ENCODE results near the gene EHBP1.

Gene EHBP1

DNA sequence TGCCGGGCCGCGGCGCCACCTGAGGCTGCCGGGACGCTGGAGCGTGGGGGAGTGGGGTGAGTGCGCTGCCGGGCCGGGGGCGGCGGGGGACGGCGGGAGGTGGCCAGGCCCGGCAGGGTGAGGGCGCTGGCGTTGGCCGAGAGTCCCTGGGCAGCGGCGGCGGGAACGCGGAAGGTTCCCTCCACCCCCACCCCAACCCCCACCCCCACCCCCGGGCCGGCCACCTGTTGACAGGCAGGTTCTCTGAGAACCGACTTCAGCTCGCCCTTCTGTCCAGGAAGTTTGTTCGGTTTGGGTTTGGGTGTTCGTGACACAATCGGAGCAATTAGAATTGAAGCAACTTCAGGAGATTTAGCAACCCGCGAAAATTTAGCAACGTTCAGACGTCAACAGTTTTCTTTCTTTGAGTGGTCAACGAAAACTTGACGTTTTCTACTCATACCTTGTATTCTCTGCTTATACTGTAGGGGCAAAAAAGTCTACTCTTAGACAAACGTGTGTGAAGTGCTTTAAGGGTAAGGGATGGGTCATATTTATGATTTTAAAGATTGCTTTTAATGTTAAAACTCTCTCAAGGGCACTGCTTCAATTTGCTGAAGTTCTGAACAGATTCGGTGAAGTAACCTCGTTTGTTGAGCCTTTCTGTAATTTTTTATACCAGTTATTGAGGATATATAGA, 354.4 kb downstream of the EHBP1 start:
- CTCF ChIA-PET: no interaction called here

DNA sequence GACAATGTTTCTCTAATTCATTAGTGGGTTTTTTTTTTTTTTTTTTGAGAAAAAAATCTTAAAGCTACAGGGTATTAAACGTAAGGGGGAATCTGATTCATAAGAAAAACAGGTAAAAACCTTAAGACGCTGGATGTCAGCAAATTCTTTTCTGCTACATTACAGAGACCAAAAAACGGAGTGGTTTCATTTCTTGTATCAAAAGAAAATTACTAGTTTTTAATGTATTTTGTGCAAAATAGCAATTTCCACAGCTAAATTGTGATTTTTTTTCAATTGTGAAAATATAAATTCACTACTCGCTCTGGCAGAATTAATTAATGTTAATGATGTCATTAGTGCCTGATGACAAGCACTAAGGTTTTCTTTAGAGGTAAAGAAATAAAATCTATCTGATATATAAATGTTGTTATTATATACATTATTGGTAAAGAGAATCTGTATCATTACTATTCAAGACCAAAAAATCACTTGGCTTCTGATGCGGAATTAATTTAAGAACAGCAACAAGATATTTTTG, 355.0 kb downstream of the EHBP1 start:
- Histone ChIP-seq H3K4me3 (ENCODE audit: low read depth, low read length) (no peak overlapping the region), H3K9me3 (ENCODE audit: control insufficient read depth, insufficient read depth, low read depth, low read length) (no peaks in the 10 kb centered on the region), H3K4me1 (ENCODE audit: control insufficient read depth, insufficient read depth, low read length) (peaks cover 3% of the 10 kb centered on the region; the same call in 1 of the 2 replicates), H3K27ac (ENCODE audit: extremely low read depth, low read depth, low read length) (no peak overlapping the region), H3K36me3 (ENCODE audit: control insufficient read depth in 2 of 2, insufficient read depth in 1 of 2, low read length in 2 of 2) (peaks cover 0 to 19% of the 10 kb centered on the region in 2 experiments; a peak in 2 of 3 replicates)
- POLR2A ChIA-PET: interaction anchor here (0.6 kb wide), 2 partner anchors 39 to 119 kb away, joined by 3 to 4 read pairs; no protein-coding TSS in a partner anchor
- CTCF ChIA-PET: no interaction called here
- TF ChIP-seq ZNF211 (tag by site-specific recombination; IDR thresholded peaks at IDR 0.05; ENCODE audit: low read depth) (no peak), BCL11A (tag by site-specific recombination; IDR thresholded peaks at IDR 0.05; ENCODE audit: low read depth) (no peak), ZNF785 (tag by site-specific recombination; IDR thresholded peaks at IDR 0.05) (no peak)

More for the DNA sequence above, 354.4 kb downstream of the EHBP1 start:
- Histone ChIP-seq H3K4me1 (ENCODE audit: control insufficient read depth, insufficient read depth, low read length) (peaks cover 3% of the 10 kb centered on the region; the same call in 1 of the 2 replicates), H3K9me3 (ENCODE audit: control insufficient read depth, insufficient read depth, low read depth, low read length) (no peaks in the 10 kb centered on the region), H3K36me3 (ENCODE audit: control insufficient read depth in 2 of 2, insufficient read depth in 1 of 2, low read length in 2 of 2) (peaks cover 0 to 25% of the 10 kb centered on the region in 2 experiments; a peak in 2 of 3 replicates), H3K4me3 (ENCODE audit: low read depth, low read length) (no peak overlapping the region), H3K27ac (ENCODE audit: extremely low read depth, low read depth, low read length) (no peak overlapping the region)
- POLR2A ChIA-PET: interaction anchor here (0.6 kb wide), 1 partner anchor 39 kb away, joined by 4 read pairs; no protein-coding TSS in a partner anchor
- TF ChIP-seq ZNF76 (tag by site-specific recombination; IDR thresholded peaks at IDR 0.05; ENCODE audit: borderline replicate concordance, low read depth) (no peak), ZBTB1 (tag by site-specific recombination; IDR thresholded peaks at IDR 0.05) (no peak), ZNF544 (tag by site-specific recombination; IDR thresholded peaks at IDR 0.05) (no peak), ZFP3 (tag by site-specific recombination; IDR thresholded peaks at IDR 0.05; ENCODE audit: low read depth) (no peak), ZNF629 (tag by site-specific recombination; IDR thresholded peaks at IDR 0.05) (no peak), GLIS1 (tag by site-specific recombination; IDR thresholded peaks at IDR 0.05) (no peak), ZNF174 (tag by site-specific recombination; IDR thresholded peaks at IDR 0.05) (no peak), ZNF624 (tag by site-specific recombination; IDR thresholded peaks at IDR 0.05) (no peak), ZNF585B (tag by site-specific recombination; IDR thresholded peaks at IDR 0.05) (no peak), ZNF302 (tag by site-specific recombination; IDR thresholded peaks at IDR 0.05; ENCODE audit: low read depth) (no peak), REPIN1 (tag by site-specific recombination; IDR thresholded peaks at IDR 0.05; ENCODE audit: low read depth) (no peak), ZNF202 (tag by site-specific recombination; IDR thresholded peaks at IDR 0.05; ENCODE audit: borderline replicate concordance) (no peak), ZNF311 (tag by site-specific recombination; IDR thresholded peaks at IDR 0.05; ENCODE audit: borderline replicate concordance) (no peak), ZNF843 (tag by site-specific recombination; IDR thresholded peaks at IDR 0.05) (no peak), ZXDB (tag by site-specific recombination; IDR thresholded peaks at IDR 0.05) (no peak), ZNF549 (tag by site-specific recombination; IDR thresholded peaks at IDR 0.05) (no peak), ZEB2 (tag by site-specific recombination; IDR thresholded peaks at IDR 0.05) (no peak)
- TF ChIP-seq, protein P1, sequence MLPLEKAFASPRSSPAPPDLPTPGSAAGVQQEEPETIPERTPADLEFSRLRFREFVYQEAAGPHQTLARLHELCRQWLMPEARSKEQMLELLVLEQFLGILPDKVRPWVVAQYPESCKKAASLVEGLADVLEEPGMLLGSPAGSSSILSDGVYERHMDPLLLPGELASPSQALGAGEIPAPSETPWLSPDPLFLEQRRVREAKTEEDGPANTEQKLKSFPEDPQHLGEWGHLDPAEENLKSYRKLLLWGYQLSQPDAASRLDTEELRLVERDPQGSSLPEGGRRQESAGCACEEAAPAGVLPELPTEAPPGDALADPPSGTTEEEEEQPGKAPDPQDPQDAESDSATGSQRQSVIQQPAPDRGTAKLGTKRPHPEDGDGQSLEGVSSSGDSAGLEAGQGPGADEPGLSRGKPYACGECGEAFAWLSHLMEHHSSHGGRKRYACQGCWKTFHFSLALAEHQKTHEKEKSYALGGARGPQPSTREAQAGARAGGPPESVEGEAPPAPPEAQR (tag by site-specific recombination; IDR thresholded peaks at IDR 0.05): no peak
- TF ChIP-seq, protein P2, sequence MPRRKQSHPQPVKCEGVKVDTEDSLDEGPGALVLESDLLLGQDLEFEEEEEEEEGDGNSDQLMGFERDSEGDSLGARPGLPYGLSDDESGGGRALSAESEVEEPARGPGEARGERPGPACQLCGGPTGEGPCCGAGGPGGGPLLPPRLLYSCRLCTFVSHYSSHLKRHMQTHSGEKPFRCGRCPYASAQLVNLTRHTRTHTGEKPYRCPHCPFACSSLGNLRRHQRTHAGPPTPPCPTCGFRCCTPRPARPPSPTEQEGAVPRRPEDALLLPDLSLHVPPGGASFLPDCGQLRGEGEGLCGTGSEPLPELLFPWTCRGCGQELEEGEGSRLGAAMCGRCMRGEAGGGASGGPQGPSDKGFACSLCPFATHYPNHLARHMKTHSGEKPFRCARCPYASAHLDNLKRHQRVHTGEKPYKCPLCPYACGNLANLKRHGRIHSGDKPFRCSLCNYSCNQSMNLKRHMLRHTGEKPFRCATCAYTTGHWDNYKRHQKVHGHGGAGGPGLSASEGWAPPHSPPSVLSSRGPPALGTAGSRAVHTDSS (tag by site-specific recombination; IDR thresholded peaks at IDR 0.05): no peak
- TF ChIP-seq, protein P3, sequence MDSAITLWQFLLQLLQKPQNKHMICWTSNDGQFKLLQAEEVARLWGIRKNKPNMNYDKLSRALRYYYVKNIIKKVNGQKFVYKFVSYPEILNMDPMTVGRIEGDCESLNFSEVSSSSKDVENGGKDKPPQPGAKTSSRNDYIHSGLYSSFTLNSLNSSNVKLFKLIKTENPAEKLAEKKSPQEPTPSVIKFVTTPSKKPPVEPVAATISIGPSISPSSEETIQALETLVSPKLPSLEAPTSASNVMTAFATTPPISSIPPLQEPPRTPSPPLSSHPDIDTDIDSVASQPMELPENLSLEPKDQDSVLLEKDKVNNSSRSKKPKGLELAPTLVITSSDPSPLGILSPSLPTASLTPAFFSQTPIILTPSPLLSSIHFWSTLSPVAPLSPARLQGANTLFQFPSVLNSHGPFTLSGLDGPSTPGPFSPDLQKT (IDR thresholded peaks at IDR 0.05; ENCODE audit: borderline replicate concordance, low read depth, low read length): no peak
